ENCODE results near the gene CHMP1A. TPM values are rescaled to one million over a fixed set of nuclear protein-coding genes. Genes with fewer than 3 reads are reported as not detected.
"Not testable (repeated sequence)": the region's sequence is repeated elsewhere in the genome, so short reads cannot be mapped to it uniquely, and the experiment has no call there.

CHMP1A gene
- total RNA-seq, 4 donors from 2014 or later, result 53.4 to 105 (median 78.8) TPM

DNA sequence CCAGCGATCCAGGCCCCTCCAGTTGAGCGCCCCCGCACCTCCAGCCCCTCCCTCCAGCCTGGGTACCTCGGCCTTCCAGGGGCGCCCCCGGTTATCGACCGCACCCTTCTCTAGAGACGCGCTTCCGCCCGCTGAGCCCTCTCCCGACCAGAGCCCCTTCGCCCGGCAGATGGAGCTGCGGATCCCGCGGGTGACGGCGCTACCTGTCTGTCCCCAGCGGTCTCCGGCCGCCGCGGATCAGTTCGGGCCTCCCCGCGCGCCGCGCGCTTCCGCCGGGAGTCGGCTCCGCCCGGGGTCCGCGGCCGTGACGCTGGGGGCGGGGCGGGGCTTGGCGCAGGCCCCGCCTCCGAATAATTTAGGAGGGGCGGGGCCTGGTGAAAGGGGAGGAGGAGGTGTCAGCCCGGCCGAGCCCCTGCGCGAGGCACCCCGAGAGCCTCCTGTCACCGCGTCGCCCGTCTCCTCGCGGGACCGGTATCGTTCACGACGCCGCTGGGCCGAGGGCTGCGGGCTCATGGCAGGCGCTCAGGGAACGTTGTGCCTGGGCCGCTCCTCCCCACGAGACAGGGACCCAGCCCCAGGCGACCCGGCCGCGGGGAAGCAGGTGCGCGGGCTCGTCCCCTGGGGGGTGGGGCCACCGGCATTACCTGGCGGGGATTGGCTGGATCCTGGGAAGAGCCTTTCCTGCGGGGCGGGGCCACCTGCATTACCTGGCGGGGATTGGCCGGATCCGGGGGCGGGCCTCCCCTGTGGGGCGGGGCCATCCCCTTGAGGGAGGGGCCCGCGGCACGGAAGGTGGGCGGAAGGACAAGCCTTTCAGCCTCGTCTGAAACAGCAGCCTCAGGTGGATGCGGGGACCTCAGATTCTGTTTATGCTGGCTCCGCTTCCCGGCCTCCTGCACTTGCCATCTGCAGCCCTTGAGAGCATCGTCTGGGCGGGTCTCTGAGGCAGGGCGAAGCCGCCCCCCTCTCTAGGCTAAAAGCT is 44.2 kb upstream of the CHMP1A start, which contains the start of gene SPATA2L:
SPATA2L (minus strand) TSS at position 281 of the 982 bp plus-strand sequence. CDS start 473 bp downstream, outside the sequence.
- no peaks in the 10 kb centered on the region for H3K9me3 ChIP-seq
- peak within 1 kb of the TSS; percentile 62 to 84 (median 67) for H3K4me3 ChIP-seq
- H3K4me1 ChIP-seq, result peaks cover 15 to 17% of the 10 kb centered on the region in 2 donors
- ATAC-seq, result peak; percentile 63 to 71
- DNase-seq, result peak; percentile 74 to 90
- peaks cover 0 to 19% (median 5%) of the 10 kb centered on the region in 3 donors for H3K27me3 ChIP-seq
- in situ Hi-C loops (cut with MboI; ENCODE audit: low sequenced_read_pairs in 4 of 4) (loop anchor here in 2 of 4 donors (10.0 kb wide), 2 partner anchors 93 to 173 kb away; partner anchors contain the start of gene TCF25 (in 1 of the 2)), intact Hi-C loops (cut with DNase I; ENCODE audit: low total_unique reads) (loop anchor here (1.0 kb wide), 1 partner anchor 19 kb away; the partner anchor contains the start of gene VPS9D1)
- TF ChIP-seq, protein P1, sequence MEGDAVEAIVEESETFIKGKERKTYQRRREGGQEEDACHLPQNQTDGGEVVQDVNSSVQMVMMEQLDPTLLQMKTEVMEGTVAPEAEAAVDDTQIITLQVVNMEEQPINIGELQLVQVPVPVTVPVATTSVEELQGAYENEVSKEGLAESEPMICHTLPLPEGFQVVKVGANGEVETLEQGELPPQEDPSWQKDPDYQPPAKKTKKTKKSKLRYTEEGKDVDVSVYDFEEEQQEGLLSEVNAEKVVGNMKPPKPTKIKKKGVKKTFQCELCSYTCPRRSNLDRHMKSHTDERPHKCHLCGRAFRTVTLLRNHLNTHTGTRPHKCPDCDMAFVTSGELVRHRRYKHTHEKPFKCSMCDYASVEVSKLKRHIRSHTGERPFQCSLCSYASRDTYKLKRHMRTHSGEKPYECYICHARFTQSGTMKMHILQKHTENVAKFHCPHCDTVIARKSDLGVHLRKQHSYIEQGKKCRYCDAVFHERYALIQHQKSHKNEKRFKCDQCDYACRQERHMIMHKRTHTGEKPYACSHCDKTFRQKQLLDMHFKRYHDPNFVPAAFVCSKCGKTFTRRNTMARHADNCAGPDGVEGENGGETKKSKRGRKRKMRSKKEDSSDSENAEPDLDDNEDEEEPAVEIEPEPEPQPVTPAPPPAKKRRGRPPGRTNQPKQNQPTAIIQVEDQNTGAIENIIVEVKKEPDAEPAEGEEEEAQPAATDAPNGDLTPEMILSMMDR (IDR thresholded peaks at IDR 0.05 in 4 of 5, conservative IDR thresholded peaks at IDR 0.05 in 1 of 5), result peak in 2 of 5 experiments; percentile 5 to 24
- peak; percentile 82 to 88 for TF ChIP-seq POLR2A (IDR thresholded peaks at IDR 0.05)
- H3K36me3 ChIP-seq, result no peaks in the 10 kb centered on the region
- peak within 1 kb of the TSS; percentile 66 to 68 (median 66) for H3K27ac ChIP-seq

DNA sequence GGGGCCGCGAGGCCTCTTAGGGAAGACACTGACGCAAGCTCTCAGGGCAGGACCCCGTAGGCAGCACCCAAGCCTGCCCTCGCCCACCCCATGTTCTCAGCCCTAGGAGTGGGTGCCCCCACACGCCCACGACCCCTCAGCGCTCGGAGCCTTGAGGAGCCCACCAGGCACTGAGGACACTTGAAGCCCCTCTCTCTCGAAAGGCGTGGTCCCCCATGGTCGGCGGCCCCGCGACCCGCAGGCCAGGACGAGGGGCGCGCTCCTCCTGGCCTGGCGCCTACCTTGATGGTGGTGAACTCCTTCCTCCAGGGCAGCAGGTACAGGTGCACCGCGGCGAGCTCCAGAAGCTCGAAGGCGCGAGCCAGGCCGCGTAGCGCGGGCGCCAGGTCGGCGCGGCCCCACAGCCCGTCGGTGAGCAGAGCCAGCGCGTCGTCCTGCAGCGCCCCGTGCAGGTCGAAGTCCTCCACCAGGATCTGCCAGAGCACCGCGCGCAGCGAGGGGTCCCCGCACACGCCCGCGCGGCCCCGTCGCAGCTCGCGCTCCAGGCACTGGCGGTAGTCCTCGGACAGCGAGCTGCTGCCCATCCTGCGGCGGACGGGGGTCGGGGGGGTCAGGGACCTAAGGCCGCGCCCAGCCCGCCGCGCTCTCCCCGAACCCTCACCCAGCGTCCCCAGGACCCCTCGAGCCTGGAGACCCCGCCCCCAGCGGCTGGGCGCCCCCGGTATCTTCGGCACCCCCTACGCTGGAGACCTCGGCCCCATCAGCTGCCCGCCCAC is 43.3 kb upstream of the CHMP1A start:
- peaks cover 0 to 19% (median 5%) of the 10 kb centered on the region in 3 donors for H3K27me3 ChIP-seq
- peak in 1 of 2 donors; percentile 4 for ATAC-seq
- H3K36me3 ChIP-seq, result peaks cover 0 to 2% of the 10 kb centered on the region in 2 donors
- peak in 1 of 2 donors; percentile 30 for DNase-seq
- intact Hi-C loops (cut with DNase I; ENCODE audit: low total_unique reads) (loop anchor here (1.0 kb wide), 6 partner anchors 15 to 172 kb away; partner anchors contain the start of genes CDK10, CHMP1A, SPATA33 and TCF25), in situ Hi-C loops (cut with MboI; ENCODE audit: low sequenced_read_pairs in 4 of 4) (loop anchor here in 2 of 4 donors (10.0 kb wide), 2 partner anchors 94 to 174 kb away; partner anchors contain the start of gene TCF25 (in 1 of the 2))
- H3K27ac ChIP-seq, result peak overlapping the region; percentile 66 to 68 (median 66)
- TF ChIP-seq POLR2A (IDR thresholded peaks at IDR 0.05), result no peak
- TF ChIP-seq, protein P1 (IDR thresholded peaks at IDR 0.05 in 4 of 5, conservative IDR thresholded peaks at IDR 0.05 in 1 of 5), result no peak
- peaks cover 15 to 17% of the 10 kb centered on the region in 2 donors for H3K4me1 ChIP-seq
- no peaks in the 10 kb centered on the region for H3K9me3 ChIP-seq
- peak overlapping the region; percentile 62 to 84 (median 67) for H3K4me3 ChIP-seq

DNA sequence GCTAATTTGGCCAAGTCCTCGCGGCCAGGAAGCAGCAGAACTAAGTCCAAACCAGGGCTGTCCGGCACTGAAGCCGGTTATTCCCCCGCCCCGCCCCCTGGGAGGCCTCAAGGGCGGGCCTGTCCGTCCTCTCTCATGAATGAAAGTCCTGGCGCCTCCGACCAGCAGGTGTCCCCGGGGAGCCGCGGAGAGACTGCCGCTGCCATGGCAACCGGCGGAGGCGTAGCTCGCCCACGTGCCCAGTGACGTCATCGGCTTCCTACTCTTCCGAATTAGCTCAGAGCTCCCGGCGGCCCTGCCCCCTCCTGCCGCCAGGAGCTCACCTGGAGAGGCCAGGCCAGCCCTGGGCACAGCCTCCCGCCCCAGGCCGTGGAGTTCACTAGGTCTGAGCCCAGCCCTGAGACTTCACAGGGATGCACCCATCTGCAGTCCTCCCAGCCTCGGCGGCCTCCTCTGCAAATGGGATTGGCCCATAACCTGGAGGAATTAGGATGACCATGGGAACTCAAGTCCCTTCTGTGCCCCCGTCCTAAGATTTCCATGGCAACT is 42.7 kb upstream of the CHMP1A start:
- TF ChIP-seq POLR2A (IDR thresholded peaks at IDR 0.05), result peak in 1 of 2 donors; percentile 23
- TF ChIP-seq, protein P1 (IDR thresholded peaks at IDR 0.05 in 4 of 5, conservative IDR thresholded peaks at IDR 0.05 in 1 of 5), result peak; percentile 70 to 85 (median 77)
- intact Hi-C loops (cut with DNase I; ENCODE audit: low total_unique reads), result loop anchor here (1.0 kb wide), 5 partner anchors 14 to 173 kb away; partner anchors contain the start of genes CDK10, CHMP1A, SPATA33 and TCF25
- ATAC-seq (peak; percentile 77 to 83), DNase-seq (peak; percentile 95 to 97)
- Histone ChIP-seq H3K27me3 (peaks cover 0 to 19% (median 5%) of the 10 kb centered on the region in 3 donors), H3K27ac (peak overlapping the region; percentile 62 to 67 (median 66)), H3K9me3 (no peaks in the 10 kb centered on the region), H3K4me3 (peak overlapping the region; percentile 62 to 84 (median 67)), H3K4me1 (peaks cover 15 to 17% of the 10 kb centered on the region in 2 donors), H3K36me3 (peaks cover 0 to 9% of the 10 kb centered on the region in 2 donors)
- in situ Hi-C loops (cut with MboI; ENCODE audit: low sequenced_read_pairs in 4 of 4), result loop anchor here in 2 of 4 donors (10.0 kb wide), 2 partner anchors 95 to 175 kb away; partner anchors contain the start of gene TCF25 (in 1 of the 2)

DNA sequence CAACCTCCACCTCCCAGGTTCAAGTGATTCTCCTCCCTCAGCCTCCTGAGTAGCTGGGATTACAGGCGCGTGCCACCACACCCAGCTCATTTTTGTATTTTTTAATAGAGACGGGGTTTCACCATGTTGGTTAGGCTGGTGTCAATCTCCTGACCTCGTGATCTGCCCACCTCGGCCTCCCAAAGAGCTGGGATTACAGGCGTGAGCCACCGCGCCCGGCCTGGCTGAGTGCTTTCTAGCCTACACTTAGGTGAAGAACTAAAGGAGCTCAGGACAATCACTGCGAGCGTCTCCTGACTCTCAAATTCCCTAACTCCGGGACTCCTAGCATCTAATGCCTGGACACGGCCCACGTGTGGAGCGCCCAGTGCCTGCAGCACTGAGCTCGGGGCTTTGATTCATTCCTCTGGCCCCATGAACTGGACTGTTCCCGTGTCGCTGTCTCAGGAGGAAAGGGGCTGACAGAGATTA is 42.2 kb upstream of the CHMP1A start:
- Histone ChIP-seq H3K4me1 (peaks cover 15 to 17% of the 10 kb centered on the region in 2 donors), H3K27ac (peak overlapping the region in 2 of 4 donors; percentile 47 to 67), H3K4me3 (peak overlapping the region in 3 of 4 donors; percentile 64 to 84 (median 70)), H3K27me3 (peaks cover 0 to 19% (median 5%) of the 10 kb centered on the region in 3 donors), H3K36me3 (peaks cover 0 to 14% of the 10 kb centered on the region in 2 donors)
- intact Hi-C loops (cut with DNase I; ENCODE audit: low total_unique reads), result loop anchor here (1.0 kb wide), 5 partner anchors 13 to 174 kb away; partner anchors contain the start of genes CDK10, CHMP1A, SPATA33 and TCF25
- DNase-seq, ATAC-seq, H3K9me3 ChIP-seq: not testable (repeated sequence)
- in situ Hi-C loops (cut with MboI; ENCODE audit: low sequenced_read_pairs in 4 of 4), result loop anchor here in 2 of 4 donors (10.0 kb wide), 2 partner anchors 95 to 175 kb away; partner anchors contain the start of gene TCF25 (in 1 of the 2)

DNA sequence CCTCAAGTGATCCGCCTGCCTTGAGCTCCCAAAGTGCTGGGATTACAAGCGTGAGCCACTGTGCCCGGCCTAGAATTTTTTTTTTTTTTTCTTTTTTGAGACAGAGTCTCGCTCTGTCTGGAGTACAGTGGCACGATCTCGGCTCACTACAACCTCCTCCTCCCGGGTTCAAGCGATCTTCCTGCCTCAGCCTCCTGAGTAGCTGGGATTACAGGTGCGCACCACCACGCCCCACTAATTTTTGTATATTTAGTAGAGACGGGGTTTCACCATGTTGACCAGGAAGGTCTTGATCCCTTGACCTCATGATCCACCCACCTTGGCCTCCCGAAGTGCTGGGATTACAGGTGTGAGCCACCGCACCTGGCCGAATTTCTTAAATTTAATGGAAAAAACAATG is 41.2 kb upstream of the CHMP1A start:
- Histone ChIP-seq H3K36me3 (peaks cover 0 to 22% of the 10 kb centered on the region in 2 donors), H3K27me3 (peaks cover 0 to 14% (median 0%) of the 10 kb centered on the region in 3 donors), H3K4me1 (peaks cover 15 to 17% of the 10 kb centered on the region in 2 donors)
- H3K9me3 ChIP-seq; ATAC-seq; H3K27ac ChIP-seq; DNase-seq; intact Hi-C loops (cut with DNase I; ENCODE audit: low total_unique reads); in situ Hi-C loops (cut with MboI; ENCODE audit: low sequenced_read_pairs in 4 of 4); H3K4me3 ChIP-seq: not testable (repeated sequence)

Measured in gastrocnemius medialis (tissue), 4 donors.